HepG2 (cell line): Measurements from ENCODE around the gene MMP25. TPM values are rescaled to one million over a fixed set of nuclear protein-coding genes. Genes with fewer than 3 reads are reported as not detected.

Experiments
- BRF2 ChIP-seq: sonication (generic); formaldehyde crosslinking; IDR thresholded peaks from 2 replicates; pipeline ENCODE4 v1.8.1; 2022; ENCODE audit warnings: mild to moderate bottlenecking, missing genetic modification reagents
- CCDC6 ChIP-seq: sonication (generic); formaldehyde crosslinking; IDR thresholded peaks from 2 replicates; pipeline ENCODE4 v1.8.1; 2022; ENCODE audit warnings: mild to moderate bottlenecking, missing genetic modification reagents, moderate library complexity
- CHCHD3 ChIP-seq: sonication (generic); formaldehyde crosslinking; IDR thresholded peaks from 2 replicates; pipeline ENCODE4 v1.8.0; 2022; ENCODE audit warnings: mild to moderate bottlenecking, missing genetic modification reagents, moderate library complexity
- GATAD1 ChIP-seq: IDR thresholded peaks from 2 replicates; pipeline ENCODE4 v1.6.1; 2016; ENCODE audit warnings: missing genetic modification reagents, missing compliant biosample characterization
- GLMP ChIP-seq: sonication (generic); formaldehyde crosslinking; IDR thresholded peaks from 2 replicates; pipeline ENCODE4 v1.9.0; 2021; ENCODE audit warnings: missing genetic modification reagents, mild to moderate bottlenecking, borderline replicate concordance
- GRHL1 ChIP-seq: sonication (generic); formaldehyde crosslinking; conservative IDR thresholded peaks from 2 replicates; pipeline ENCODE4 v1.8.0; 2022; ENCODE audit warnings: missing genetic modification reagents
- HNRNPK ChIP-seq: fragments of 200-400 bp; formaldehyde crosslinking; IDR thresholded peaks from 2 replicates; pipeline ENCODE4 v1.6.1; 2018; ENCODE audit warnings: low read length, low read depth, moderate library complexity, mild to moderate bottlenecking; ENCODE audit not compliant: poor library complexity, severe bottlenecking
- MEIS2 ChIP-seq: sonication (generic); formaldehyde crosslinking; IDR thresholded peaks from 2 replicates; pipeline ENCODE4 v1.9.0; 2021; ENCODE audit warnings: mild to moderate bottlenecking, missing genetic modification reagents
- MLXIP ChIP-seq: sonication (generic); formaldehyde crosslinking; IDR thresholded peaks from 2 replicates; pipeline ENCODE4 v1.9.0; 2021; ENCODE audit warnings: missing genetic modification reagents, borderline replicate concordance
- PRDM10 ChIP-seq: sonication (generic); formaldehyde crosslinking; IDR thresholded peaks from 2 replicates; pipeline ENCODE4 v1.4.0; 2020; ENCODE audit warnings: low read depth, missing genetic modification reagents
- SNRNP70 ChIP-seq: fragments of 200-400 bp; formaldehyde crosslinking; IDR thresholded peaks from 2 replicates; pipeline ENCODE4 v1.6.1; 2017; ENCODE audit warnings: mild to moderate bottlenecking, low read depth, low read length, moderate library complexity
- TCF12 ChIP-seq, 2 experiments: fragments of 450-650 bp in 1 of 2; sonication (generic) in 1 of 2; formaldehyde crosslinking in 1 of 2; IDR thresholded peaks; 2 replicates each; pipeline versions ENCODE4 v1.6.1 to v1.8.0; 2017 to 2022; ENCODE audit warnings: antibody characterized with exemption in 1 of 2, mild to moderate bottlenecking in 1 of 2, missing genetic modification reagents in 1 of 2, moderate library complexity in 1 of 2
- THRA ChIP-seq: sonication (generic); formaldehyde crosslinking; IDR thresholded peaks from 2 replicates; pipeline ENCODE4 v1.4.0; 2020; ENCODE audit warnings: missing genetic modification reagents, borderline replicate concordance
- ZFP82 ChIP-seq: sonication (generic); formaldehyde crosslinking; IDR thresholded peaks from 2 replicates; pipeline ENCODE4 v1.5.1; 2020; ENCODE audit warnings: mild to moderate bottlenecking, missing genetic modification reagents, borderline replicate concordance
- ZNF841 ChIP-seq: sonication (generic); formaldehyde crosslinking; IDR thresholded peaks from 2 replicates; pipeline ENCODE4 v1.8.1; 2023; ENCODE audit warnings: missing genetic modification reagents, borderline replicate concordance
- polyA plus RNA-seq, 8 experiments: library from polyadenylated mRNA; depleted of rRNA in 3 of 8; stranded (reverse) in 7 of 8; unstranded in 1 of 8; fragments of >200 nt; fragmentation: Illumina TruSeq in 4 of 8; extraction: Trizol in 4 of 8; gene quantifications; 2 replicates each; pipeline versions ENCODE4 v1.2.1 to v1.2.3, GENCODE V29; 2011 to 2016; ENCODE audit warnings: low read depth in 4 of 8, missing spikeins in 1 of 8, mixed read lengths in 1 of 8; ENCODE audit not compliant: insufficient read depth in 1 of 8
- total RNA-seq, 5 experiments: library from RNA; depleted of rRNA; stranded (reverse); fragments of >200 nt; fragmentation: Illumina TruSeq; extraction: Trizol; gene quantifications; 2 replicates each; pipeline ENCODE4 v1.2.3, GENCODE V29; 2016; ENCODE audit warnings: low read depth in 1 of 5

The MMP25 gene
- total and polyA plus RNA-seq, 2 of the 13 experiments (the other 11 are each of a cell fraction or from before 2014, with no cell fraction given) = 0.04 to 0.08 TPM

GRCh38 chr16:3059041-3059722 is 12.8 kb downstream of the MMP25 start (continued):
- TF ChIP-seq MLXIP (CRISPR knock-in tag) (no peak), CHCHD3 (CRISPR knock-in tag) (no peak), BRF2 (CRISPR knock-in tag) (no peak), MEIS2 (CRISPR knock-in tag) (peak; percentile 12; the same call in 1 of the 2 replicates), HNRNPK (peak; percentile 70), GLMP (CRISPR knock-in tag) (no peak), THRA (CRISPR knock-in tag) (peak; percentile 87), CCDC6 (CRISPR knock-in tag) (peak; percentile 93), SNRNP70 (no peak), PRDM10 (CRISPR knock-in tag) (no peak), ZFP82 (CRISPR knock-in tag) (no peak; the same call in 1 of the 2 replicates), ZNF841 (CRISPR knock-in tag) (no peak), TCF12 (IDR thresholded peaks at IDR 0.05) (no peak), TCF12 (CRISPR knock-in tag; IDR thresholded peaks at IDR 0.05) (0 out of 2 replicates have a peak, but pooled peaks have one; percentile 42), GATAD1 (CRISPR knock-in tag) (peak; percentile 78), GRHL1 (CRISPR knock-in tag) (no peak)
